Measurements from ENCODE around the gene NLRC4.

GRCh38 chr2:32222966-32223365, 41.7 kb downstream of the NLRC4 start:
- TF ChIP-seq GABPA (IDR thresholded peaks at IDR 0.05; ENCODE audit: borderline replicate concordance, insufficient read depth, low read length) (no peak), CTCF (IDR thresholded peaks at IDR 0.05; ENCODE audit: control extremely low read depth in 1 of 3, insufficient read depth in 1 of 3, low read depth in 1 of 3, low read length in 3 of 3) (no peak), POLR2A (IDR thresholded peaks at IDR 0.05; ENCODE audit: control extremely low read depth in 1 of 2, low read depth in 2 of 2, low read length in 2 of 2) (no peak), POLR2AphosphoS5 (IDR thresholded peaks at IDR 0.05; ENCODE audit: low read depth, low read length) (no peak), TCF12 (IDR thresholded peaks at IDR 0.05; ENCODE audit: low read depth, low read length) (no peak), MAFK (IDR thresholded peaks at IDR 0.05; ENCODE audit: low read depth, low read length) (no peak), NANOG (IDR thresholded peaks at IDR 0.05; ENCODE audit: insufficient read depth, low read depth, low read length, poor library complexity, severe bottlenecking) (no peak), SUZ12 (IDR thresholded peaks at IDR 0.05; ENCODE audit: low read length) (no peak), CREB1 (IDR thresholded peaks at IDR 0.05) (no peak), EP300 (IDR thresholded peaks at IDR 0.05; ENCODE audit: borderline replicate concordance in 1 of 2, low read depth in 2 of 2, low read length in 2 of 2) (no peak), CEBPB (IDR thresholded peaks at IDR 0.05; ENCODE audit: low read depth, low read length) (no peak)

All from H1 (cell line).